Stomach (tissue), 9 donors: ENCODE results near the gene TRERF1. TPM values are rescaled to one million over a fixed set of nuclear protein-coding genes. Genes with fewer than 3 reads are reported as not detected.

Experiments used
- DNase-seq, 2 donors: peaks; one replicate each; pipeline versions ENCODE4 v3.0.0 to v3.0.0-alpha.2; 2013 to 2019
- H3K27ac ChIP-seq, 5 donors: fragments of 200-600 bp in 4 of 5; sonication (generic) in 4 of 5; one replicate each; pipeline ENCODE4 v1.5.1; 2013 to 2019; ENCODE audit warnings: mild to moderate bottlenecking in 1 of 5, moderate library complexity in 1 of 5
- H3K27me3 ChIP-seq, 3 donors: fragments of 200-600 bp; sonication (generic); one replicate each; pipeline ENCODE4 v1.5.1; 2017 to 2019; ENCODE audit warnings: mixed run types in 1 of 3
- H3K36me3 ChIP-seq, 4 donors: fragments of 200-600 bp; sonication (generic); 1 replicate in 3 of 4; 2 replicates in 1 of 4; pipeline ENCODE4 v1.5.1; 2016 to 2019
- H3K4me1 ChIP-seq, 4 donors: fragments of 200-600 bp; sonication (generic); one replicate each; pipeline ENCODE4 v1.5.1; 2016 to 2019
- H3K4me3 ChIP-seq, 4 donors: fragments of 200-600 bp; sonication (generic) in 3 of 4; one replicate each; pipeline ENCODE4 v1.5.1; 2016 to 2019; ENCODE audit warnings: mild to moderate bottlenecking in 1 of 4
- H3K9me3 ChIP-seq, 4 donors: fragments of 200-600 bp; sonication (generic); one replicate each; pipeline ENCODE4 v1.5.1; 2016 to 2019
- CTCF ChIP-seq, 7 experiments: fragments of 450-650 bp in 4 of 7; fragments of 200-600 bp in 3 of 7; sonication (generic) in 3 of 7; IDR thresholded peaks; one replicate each; pipeline ENCODE4 v1.5.1; 2016 to 2019; ENCODE audit warnings: antibody characterized with exemption in 7 of 7, control low read depth in 2 of 7, mild to moderate bottlenecking in 1 of 7
- EP300 ChIP-seq: sonication (generic); formaldehyde crosslinking; IDR thresholded peaks from one replicate; pipeline ENCODE4 v1.6.1; 2017; ENCODE audit warnings: antibody characterized with exemption
- POLR2A ChIP-seq, 4 donors: fragments of 450-650 bp; IDR thresholded peaks; one replicate each; pipeline ENCODE4 v1.6.1; 2016; ENCODE audit warnings: antibody characterized with exemption in 4 of 4, control low read depth in 2 of 4, mild to moderate bottlenecking in 1 of 4, moderate library complexity in 1 of 4
- POLR2AphosphoS5 ChIP-seq, 3 donors: sonication (generic); formaldehyde crosslinking; IDR thresholded peaks; one replicate each; pipeline ENCODE4 v1.6.1; 2016; ENCODE audit warnings: antibody characterized with exemption in 3 of 3
- WGBS, 5 donors: extraction: QIAGEN DNeasy Blood & Tissue Kit in 3 of 5; methylation state at CpG; one replicate each; pipeline versions ENCODE4 v1.1.5 to v1.1.7; 2013 to 2018; 5-methylcytosine and 5-hydroxymethylcytosine counted together
- intact Hi-C: fragments of 100-400 bp; cut with DNase I; formaldehyde crosslinking; loops from one replicate; pipeline ENCODE4 v1.15.1; 2023; ENCODE audit warnings: low total_unique reads
- polyA plus RNA-seq, 3 donors: library from polyadenylated mRNA; stranded (reverse); fragments of 200-250 nt; gene quantifications; one replicate each; pipeline ENCODE4 v1.2.3, GENCODE V29; 2013
- total RNA-seq, 5 donors: library from RNA; depleted of rRNA; stranded (reverse); fragments of >200 nt; gene quantifications; one replicate each; pipeline versions ENCODE4 v1.1.0 to v1.2.3, GENCODE V29; 2014 to 2016
- donor health status: healthy with polysubstance abuse.
- donor health status: Bipolar disorder and iron deficiency.
- donor health status: healthy.

The TRERF1 gene
- total and polyA plus RNA-seq, 8 donors: 2.1 to 8.1 (median 4.9) TPM

DNA sequence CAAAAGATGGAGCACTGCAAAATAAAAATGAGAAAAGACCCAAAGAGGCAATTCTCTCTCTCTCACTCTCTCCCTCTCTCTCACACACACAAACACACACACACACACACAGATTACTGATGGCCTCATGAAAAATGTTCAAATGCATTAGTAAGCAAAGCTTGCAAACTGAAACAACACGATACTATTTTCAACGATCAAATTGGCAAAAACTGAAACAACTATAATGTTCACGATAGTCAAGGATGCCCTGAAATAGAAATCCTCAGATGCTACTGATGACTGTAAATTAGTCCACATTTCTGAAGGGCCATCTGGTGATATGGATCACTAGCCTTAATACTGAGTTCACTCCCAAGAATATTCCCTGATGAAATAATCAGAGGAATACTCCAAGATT, 100.8 kb downstream of the TRERF1 start:
- TF ChIP-seq CTCF (IDR thresholded peaks at IDR 0.05): no peak
- TF ChIP-seq EP300: no peak
- no peak for TF ChIP-seq POLR2A (IDR thresholded peaks at IDR 0.05)
- TF ChIP-seq POLR2AphosphoS5 (IDR thresholded peaks at IDR 0.05): no peak
- 81 to 88% (median 85%) methylated on average over 3 of the region's 3 CpGs for WGBS, 5 donors
- no peaks in the 10 kb centered on the region for H3K9me3 ChIP-seq
- peaks cover 0 to 5% (median 0%) of the 10 kb centered on the region in 4 donors for H3K4me1 ChIP-seq
- DNase-seq: no peak
- H3K27ac ChIP-seq: no peak overlapping the region
- no peaks in the 10 kb centered on the region for H3K36me3 ChIP-seq
- no peak overlapping the region for H3K4me3 ChIP-seq
- intact Hi-C loops: no loop called here
- H3K27me3 ChIP-seq: no peaks in the 10 kb centered on the region

DNA sequence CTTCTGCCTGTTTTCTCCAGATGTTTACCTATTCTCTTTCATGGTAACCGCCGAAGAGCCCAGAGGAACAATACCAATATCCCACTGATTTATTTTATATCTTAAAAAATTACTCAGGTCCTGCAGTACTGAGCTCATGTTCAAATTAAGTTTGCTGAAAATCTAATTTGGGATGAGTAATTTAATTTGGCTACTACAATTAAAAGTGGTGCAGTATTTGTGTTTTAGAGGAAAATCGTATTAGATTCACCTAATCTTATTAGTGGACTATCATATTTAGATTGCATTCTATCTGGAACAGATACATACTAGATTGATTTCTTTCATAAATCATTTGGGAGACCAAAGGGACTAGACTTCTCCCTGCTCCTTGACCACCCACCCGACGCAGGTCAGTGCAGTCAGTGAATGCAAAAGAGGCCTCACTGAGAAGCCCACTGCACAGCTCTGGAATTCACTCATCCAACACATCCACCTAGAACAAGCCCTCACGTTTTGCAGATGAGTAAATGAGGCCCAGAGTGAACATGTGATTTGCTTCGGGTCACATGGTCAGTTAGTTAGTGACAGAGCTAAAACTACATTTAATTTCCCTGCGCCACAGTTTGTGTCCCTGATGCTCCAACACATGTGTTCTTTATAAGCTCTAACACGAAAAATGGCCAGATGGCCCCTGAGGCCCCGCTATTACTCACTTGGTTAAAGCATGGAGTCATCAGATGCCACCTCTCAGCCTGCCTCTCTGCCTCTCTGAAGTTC, 101.8 kb downstream of the TRERF1 start:
- DNase-seq: no peak
- Histone ChIP-seq H3K4me3 (no peak overlapping the region), H3K36me3 (no peaks in the 10 kb centered on the region), H3K9me3 (no peaks in the 10 kb centered on the region), H3K27ac (no peak overlapping the region), H3K27me3 (no peaks in the 10 kb centered on the region), H3K4me1 (no peaks in the 10 kb centered on the region)
- 88 to 95% (median 93%) methylated on average over 10 of the region's 10 CpGs for WGBS, 5 donors
- no peak for TF ChIP-seq POLR2A (IDR thresholded peaks at IDR 0.05)
- no peak for TF ChIP-seq POLR2AphosphoS5 (IDR thresholded peaks at IDR 0.05)
- TF ChIP-seq EP300: no peak
- TF ChIP-seq CTCF (IDR thresholded peaks at IDR 0.05): no peak
- intact Hi-C loops: no loop called here

- Histone ChIP-seq H3K27me3 (no peaks in the 10 kb centered on the region), H3K27ac (no peak overlapping the region), H3K4me1 (no peaks in the 10 kb centered on the region), H3K36me3 (no peaks in the 10 kb centered on the region), H3K4me3 (no peak overlapping the region), H3K9me3 (no peaks in the 10 kb centered on the region)
- DNase-seq: no peak
- 76 to 94% (median 90%) methylated on average over 7 of the region's 7 CpGs for WGBS, 5 donors
- intact Hi-C loops: no loop called here
- TF ChIP-seq CTCF (IDR thresholded peaks at IDR 0.05) (no peak), POLR2A (IDR thresholded peaks at IDR 0.05) (no peak), POLR2AphosphoS5 (IDR thresholded peaks at IDR 0.05) (no peak), EP300 (no peak)
Observed at GRCh38 chr6:42347456-42347855, 104.3 kb downstream of the TRERF1 start.

DNA sequence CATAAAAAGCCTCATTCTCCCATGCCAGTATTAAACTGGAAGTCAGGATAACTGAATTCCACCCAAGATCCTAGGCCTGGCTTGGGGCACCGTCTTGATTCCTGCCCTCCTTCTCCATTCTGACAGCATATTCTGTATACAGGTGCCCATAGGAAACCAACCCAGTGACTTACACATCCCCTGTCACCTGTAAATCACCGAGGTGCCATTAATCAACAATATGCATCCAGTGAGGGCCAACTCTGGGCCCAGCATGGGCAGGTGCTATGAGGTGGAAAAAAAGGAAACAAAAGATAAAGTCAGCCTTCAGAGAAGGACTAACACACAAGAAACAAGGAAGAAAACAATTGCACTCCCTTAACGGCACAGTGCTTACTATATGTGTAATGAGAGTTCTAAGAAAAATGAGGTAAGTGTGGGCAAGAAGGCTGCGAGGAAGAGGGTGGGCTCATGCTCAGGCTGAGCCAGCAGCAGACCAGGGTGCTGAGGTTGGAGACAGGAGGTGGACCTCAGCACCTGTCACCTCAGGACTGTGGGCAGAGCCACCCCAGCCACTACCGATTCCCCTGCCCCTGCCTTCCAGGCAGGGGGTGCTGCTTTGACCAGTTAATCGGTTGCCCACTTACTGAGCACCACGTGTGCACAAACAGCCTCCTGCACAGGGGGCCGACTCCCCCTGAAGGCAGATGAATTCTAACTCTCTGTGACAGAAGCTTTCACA, 105.9 kb downstream of the TRERF1 start:
- Histone ChIP-seq H3K27ac (no peak overlapping the region), H3K9me3 (no peaks in the 10 kb centered on the region), H3K4me3 (no peak overlapping the region), H3K27me3 (no peaks in the 10 kb centered on the region), H3K36me3 (no peaks in the 10 kb centered on the region), H3K4me1 (no peaks in the 10 kb centered on the region)
- DNase-seq: no peak
- TF ChIP-seq POLR2AphosphoS5 (IDR thresholded peaks at IDR 0.05) (no peak), EP300 (no peak), CTCF (IDR thresholded peaks at IDR 0.05) (no peak), POLR2A (IDR thresholded peaks at IDR 0.05) (no peak)
- intact Hi-C loops: no loop called here
- WGBS, 5 donors: 74 to 85% (median 82%) methylated on average over 5 to 8 of the region's 8 CpGs
